ENCODE measurements around the gene NTF4.
"Not testable (repeated sequence)": the region's sequence is repeated elsewhere in the genome, so short reads cannot be mapped to it uniquely, and the experiment has no call there.

Gene NTF4

GRCh38 chr19:49020931-49021895 is 43.4 kb downstream of the NTF4 start:
- no peak for DNase-seq (ENCODE audit: low spot score)

GRCh38 chr19:49020342-49020741 is 44.3 kb downstream of the NTF4 start:
- no peak for DNase-seq (ENCODE audit: low spot score)

- no peak for DNase-seq (ENCODE audit: low spot score)
These were observed 45.2 kb downstream of the NTF4 start for GRCh38 chr19:49019242-49019932.

- DNase-seq (ENCODE audit: low spot score) = not testable (repeated sequence)
These were observed 46.0 kb downstream of the NTF4 start for GRCh38 chr19:49018388-49019241.

- no peak for DNase-seq (ENCODE audit: low spot score)
These were observed 46.8 kb downstream of the NTF4 start for GRCh38 chr19:49017666-49018351.

GRCh38 chr19:49017041-49017665 is 47.5 kb downstream of the NTF4 start, which contains the start of gene LHB:
Gene LHB (minus strand): TSS chr19:49017091. CDS start chr19:49017081, 10 bp downstream.
- no peak for DNase-seq (ENCODE audit: low spot score)

- DNase-seq (ENCODE audit: low spot score) = no peak
These were observed 48.4 kb downstream of the NTF4 start for GRCh38 chr19:49016067-49016839.

GRCh38 chr19:49014870-49015255 is 49.8 kb downstream of the NTF4 start:
- DNase-seq (ENCODE audit: low spot score) = no peak

GRCh38 chr19:49014123-49014869 is 50.3 kb downstream of the NTF4 start:
- DNase-seq (ENCODE audit: low spot score) = no peak

GRCh38 chr19:49011194-49011593 is 53.4 kb downstream of the NTF4 start:
- DNase-seq (ENCODE audit: low spot score) = no peak

All from left forelimb (tissue), 1 donor.